DMS53 treated with DMSO at 0.1 percent for 48 hours (cell line): ENCODE measurements around the gene LSM3.
A peak's percentile ranks its signal among the peaks of the same experiment; 100 is the strongest.

Experiments used
- DNase-seq: peaks from one replicate; lab custom pipeline; 2025; ENCODE audit not compliant: unreplicated experiment; lab: John Stamatoyannopoulos, UW

Gene LSM3

GRCh38 chr3:14178247-14179113 is at the start of gene LSM3, which contains the start of gene XPC:
TSS of gene LSM3 (plus strand) at chr3:14178817. CDS start at chr3:14178861, 44 bp downstream.
TSS of gene XPC (minus strand) at chr3:14178601. CDS start at chr3:14178568, 33 bp downstream.
- DNase-seq = peak; percentile 63

- no peak for DNase-seq
Measured at GRCh38 chr3:14129296-14129695, 49.3 kb upstream of the LSM3 start.

GRCh38 chr3:14130230-14130629 is 48.4 kb upstream of the LSM3 start:
- DNase-seq = no peak

GRCh38 chr3:14130707-14131106 is 47.9 kb upstream of the LSM3 start:
- no peak for DNase-seq

GRCh38 chr3:14131134-14131533 is 47.5 kb upstream of the LSM3 start:
- DNase-seq = no peak

- no peak for DNase-seq
Measured at GRCh38 chr3:14132120-14132519, 46.5 kb upstream of the LSM3 start.

GRCh38 chr3:14132689-14133088 is 45.9 kb upstream of the LSM3 start:
- DNase-seq = no peak

- no peak for DNase-seq
Measured at GRCh38 chr3:14133188-14133800, 45.3 kb upstream of the LSM3 start.

GRCh38 chr3:14133876-14134275 is 44.7 kb upstream of the LSM3 start:
- no peak for DNase-seq

- no peak for DNase-seq
Measured at GRCh38 chr3:14134291-14134690, 44.3 kb upstream of the LSM3 start.

GRCh38 chr3:14135581-14135980 is 43.0 kb upstream of the LSM3 start:
- DNase-seq = no peak

- no peak for DNase-seq
Measured at GRCh38 chr3:14137004-14137403, 41.6 kb upstream of the LSM3 start.

- DNase-seq = no peak
Measured at GRCh38 chr3:14137445-14137844, 41.2 kb upstream of the LSM3 start.

GRCh38 chr3:14138109-14138877 is 40.3 kb upstream of the LSM3 start:
- no peak for DNase-seq

- no peak for DNase-seq
Measured at GRCh38 chr3:14138878-14139655, 39.5 kb upstream of the LSM3 start.

- no peak for DNase-seq
Measured at GRCh38 chr3:14139771-14140170, 38.8 kb upstream of the LSM3 start.

GRCh38 chr3:14140668-14141067 is 37.9 kb upstream of the LSM3 start:
- DNase-seq = no peak

GRCh38 chr3:14141144-14141543 is 37.5 kb upstream of the LSM3 start:
- no peak for DNase-seq

GRCh38 chr3:14141602-14142341 is 36.8 kb upstream of the LSM3 start:
- DNase-seq = no peak

GRCh38 chr3:14142567-14143270 is 35.9 kb upstream of the LSM3 start:
- DNase-seq = no peak
